AG04450 (cell line): ENCODE measurements around the gene PCP4L1. TPM values are rescaled to one million over a fixed set of nuclear protein-coding genes. Genes with fewer than 3 reads are reported as not detected.
A peak's percentile ranks its signal among the peaks of the same experiment; 100 is the strongest.
"Not testable (repeated sequence)": the region's sequence is repeated elsewhere in the genome, so short reads cannot be mapped to it uniquely, and the experiment has no call there.

Experiments
- CTCF ChIA-PET: fragments of 300-600, 350-600 bp; formaldehyde crosslinking; extraction: SDS; loops from one replicate; lab custom pipeline; 2022; ENCODE audit warnings: antibody characterized with exemption, inconsistent platforms; lab: Charles Lee
- POLR2A ChIA-PET: fragments of 350-600 bp; formaldehyde crosslinking; extraction: SDS; loops from one replicate; lab custom pipeline; 2021; ENCODE audit warnings: antibody characterized with exemption, inconsistent platforms; lab: Yijun Ruan, JAX
- DNase-seq: peaks from one replicate; pipeline ENCODE4 v3.0.0-alpha.2; 2011; ENCODE audit warnings: low read depth, low spot score
- H3K27ac ChIP-seq: one replicate; pipeline ENCODE4 v1.5.1; 2012; ENCODE audit warnings: low read depth, low read length, control low read depth
- H3K27me3 ChIP-seq: one replicate; pipeline ENCODE4 v1.6.0; 2012; ENCODE audit warnings: low read length; ENCODE audit not compliant: control insufficient read depth, insufficient read depth
- H3K4me3 ChIP-seq: 2 replicates; pipeline ENCODE4 v1.5.1; 2011; ENCODE audit warnings: mild to moderate bottlenecking, low read depth, low read length, control low read depth
- H3K9me3 ChIP-seq: 2 replicates; pipeline ENCODE4 v1.5.1; 2012; ENCODE audit warnings: low read length; ENCODE audit not compliant: control insufficient read depth, insufficient read depth
- CTCF ChIP-seq: IDR thresholded peaks from 2 replicates; pipeline ENCODE4 v1.5.1; 2011; ENCODE audit warnings: low read depth, low read length, control low read depth, inconsistent platforms
- polyA plus RNA-seq: library from polyadenylated mRNA; depleted of rRNA; stranded (reverse); fragments of >200 nt; gene quantifications from 2 replicates; pipeline ENCODE4 v1.2.3, GENCODE V29; 2011

Gene PCP4L1
- polyA plus RNA-seq, 1 experiment: not detected

GRCh38 chr1:161311595-161312181 is 53.1 kb downstream of the PCP4L1 start:
- POLR2A ChIA-PET: no interaction called here
- peaks cover 14% of the 10 kb centered on the region for H3K27me3 ChIP-seq
- CTCF ChIA-PET: interaction anchor here (0.6 to 1.1 kb wide), 4 partner anchors 11 to 85 kb away, joined by 3 to 7 read pairs (median 4); no protein-coding TSS in a partner anchor
- TF ChIP-seq CTCF: no peak
- H3K9me3 ChIP-seq: no peaks in the 10 kb centered on the region; the same call in 1 of the 2 replicates
- no peak overlapping the region for H3K4me3 ChIP-seq
- H3K27ac ChIP-seq: no peak overlapping the region
- no peak for DNase-seq

GRCh38 chr1:161313554-161314200 is 55.1 kb downstream of the PCP4L1 start:
- no peak for DNase-seq
- Histone ChIP-seq H3K27ac (peak overlapping the region; percentile 87), H3K9me3 (no peaks in the 10 kb centered on the region; the same call in 1 of the 2 replicates), H3K27me3 (peaks cover 14% of the 10 kb centered on the region), H3K4me3 (peak overlapping the region; percentile 96)
- TF ChIP-seq CTCF: no peak
- CTCF ChIA-PET: interaction anchor here (1.1 to 1.8 kb wide), 6 partner anchors 18 to 122 kb away, joined by 3 to 7 read pairs (median 4); partner anchors contain the start of gene TOMM40L
- POLR2A ChIA-PET: interaction anchor here (0.7 to 1.5 kb wide), 4 partner anchors 88 to 128 kb away, joined by 3 to 12 read pairs (median 4); partner anchors contain the start of genes ADAMTS4 and TOMM40L

- peak; percentile 61 for DNase-seq
- ChIA-PET POLR2A (interaction anchor here (0.7 to 1.5 kb wide), 4 partner anchors 89 to 129 kb away, joined by 3 to 12 read pairs (median 4); partner anchors contain the start of genes ADAMTS4 and TOMM40L), CTCF (interaction anchor here (0.6 to 1.8 kb wide), 7 partner anchors 13 to 123 kb away, joined by 3 to 7 read pairs (median 5); no protein-coding TSS in a partner anchor)
- Histone ChIP-seq H3K9me3 (no peaks in the 10 kb centered on the region; the same call in 1 of the 2 replicates), H3K4me3 (peak within 1 kb of the TSS; percentile 96), H3K27ac (peak within 1 kb of the TSS; percentile 87), H3K27me3 (peaks cover 12% of the 10 kb centered on the region)
- TF ChIP-seq CTCF: peak; percentile 45
Observed at GRCh38 chr1:161314201-161314981, 55.8 kb downstream of the PCP4L1 start, which contains the start of gene SDHC. SDHC (plus strand) TSS chr1:161314381; CDS start chr1:161314406, 25 bp downstream.

- H3K4me3 ChIP-seq, DNase-seq, H3K9me3 ChIP-seq, H3K27me3 ChIP-seq, POLR2A ChIA-PET, H3K27ac ChIP-seq: not testable (repeated sequence)
- CTCF ChIA-PET: interaction anchor here (0.6 kb wide), 1 partner anchor 68 kb away, joined by 3 read pairs; no protein-coding TSS in a partner anchor
Observed at GRCh38 chr1:161315841-161316674, 57.5 kb downstream of the PCP4L1 start.
